ENCODE results near the gene EFNA4. TPM values are rescaled to one million over a fixed set of nuclear protein-coding genes. Genes with fewer than 3 reads are reported as not detected.
A peak's percentile ranks its signal among the peaks of the same experiment; 100 is the strongest.

Gene EFNA4
- polyA plus RNA-seq, 2 of the 4 experiments (the other 2 are of a cell fraction), result 3.1 to 8.7 TPM

GRCh38 chr1:155023627-155024026 lies 39.9 kb upstream of the EFNA4 start:
- Histone ChIP-seq H3K4me2 (no peak overlapping the region), H3K9me3 (no peaks in the 10 kb centered on the region), H3K4me1 (peaks cover 72% of the 10 kb centered on the region), H3K27ac (peak overlapping the region; percentile 71 to 75; a peak in 3 of 6 replicates), H3K4me3 (no peak overlapping the region)
- DNase-seq (ENCODE audit: low read depth in 1 of 2, low spot score in 1 of 2), result no peak
- peak; percentile 7 for FAIRE-seq
- ChIA-PET CTCF (interaction anchor here (0.9 to 1.3 kb wide), 2 partner anchors 120 to 464 kb away, joined by 3 to 4 read pairs; no protein-coding TSS in a partner anchor), POLR2A (interaction anchor here (1.5 kb wide), 1 partner anchor 27 kb away, joined by 5 read pairs; the partner anchor contains the start of gene ADAM15)
- TF ChIP-seq MAFK (IDR thresholded peaks at IDR 0.05; ENCODE audit: partially characterized antibody) (no peak), FOSB (CRISPR knock-in tag; IDR thresholded peaks at IDR 0.05) (no peak), FOXS1 (CRISPR knock-in tag; IDR thresholded peaks at IDR 0.05) (no peak), ELK1 (IDR thresholded peaks at IDR 0.05; ENCODE audit: low read depth, low read length) (no peak), ZFP36 (IDR thresholded peaks at IDR 0.05; ENCODE audit: borderline replicate concordance, partially characterized antibody) (no peak), ZSCAN20 (CRISPR knock-in tag; IDR thresholded peaks at IDR 0.05) (no peak), NPAS2 (CRISPR knock-in tag; IDR thresholded peaks at IDR 0.05; ENCODE audit: borderline replicate concordance) (no peak), JUNB (IDR thresholded peaks at IDR 0.05) (no peak), HES2 (IDR thresholded peaks at IDR 0.05) (no peak), RAD21 (conservative IDR thresholded peaks at IDR 0.05 in 1 of 2, IDR thresholded peaks at IDR 0.05 in 1 of 2) (no peak), MAZ (IDR thresholded peaks at IDR 0.05; ENCODE audit: borderline replicate concordance, low read depth, low read length) (no peak), EHMT2 (IDR thresholded peaks at IDR 0.05; ENCODE audit: low read depth) (no peak), PHF8 (IDR thresholded peaks at IDR 0.05; ENCODE audit: borderline replicate concordance, low read depth) (no peak), POLR2AphosphoS2 (conservative IDR thresholded peaks at IDR 0.05; ENCODE audit: low read length) (no peak), EP300 (IDR thresholded peaks at IDR 0.05) (no peak), CHD2 (IDR thresholded peaks at IDR 0.05; ENCODE audit: low read length, partially characterized antibody) (no peak)
- TF ChIP-seq, protein P1, sequence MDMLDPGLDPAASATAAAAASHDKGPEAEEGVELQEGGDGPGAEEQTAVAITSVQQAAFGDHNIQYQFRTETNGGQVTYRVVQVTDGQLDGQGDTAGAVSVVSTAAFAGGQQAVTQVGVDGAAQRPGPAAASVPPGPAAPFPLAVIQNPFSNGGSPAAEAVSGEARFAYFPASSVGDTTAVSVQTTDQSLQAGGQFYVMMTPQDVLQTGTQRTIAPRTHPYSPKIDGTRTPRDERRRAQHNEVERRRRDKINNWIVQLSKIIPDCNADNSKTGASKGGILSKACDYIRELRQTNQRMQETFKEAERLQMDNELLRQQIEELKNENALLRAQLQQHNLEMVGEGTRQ (IDR thresholded peaks at IDR 0.05), result no peak
- ATAC-seq, result peak in 1 of 2 experiments; percentile 5; a peak in 1 of 6 replicates
- WGBS (ENCODE audit: missing lambda C conversion rate), result 81% methylated on average over 5 of the region's 5 CpGs

DNA sequence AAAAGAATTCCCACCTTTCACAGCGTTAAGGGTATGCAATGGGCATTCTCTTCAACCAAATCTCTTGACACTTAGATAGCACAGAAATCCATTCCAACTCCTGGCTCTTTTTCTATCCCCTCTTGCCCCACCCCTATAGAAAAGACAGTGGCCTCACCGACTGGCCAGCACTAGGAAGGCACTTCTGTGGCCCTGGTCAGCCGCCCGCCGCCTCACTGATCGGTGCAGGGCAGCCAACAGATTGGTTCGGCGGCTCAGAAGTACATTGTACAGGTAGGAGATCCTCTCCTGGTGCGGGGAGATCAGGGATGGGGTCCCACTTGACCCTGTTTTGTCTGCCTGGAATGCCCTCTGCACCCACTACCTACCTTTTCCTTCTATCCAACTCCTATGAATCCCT lies 39.2 kb upstream of the EFNA4 start:
- FAIRE-seq, result no peak
- no peak for DNase-seq (ENCODE audit: low read depth in 1 of 2, low spot score in 1 of 2)
- peaks cover 66% of the 10 kb centered on the region for H3K4me1 ChIP-seq
- H3K4me3 ChIP-seq, result no peak overlapping the region
- ChIA-PET CTCF (interaction anchor here (0.9 to 1.0 kb wide), 2 partner anchors 120 to 359 kb away, joined by 3 to 4 read pairs; no protein-coding TSS in a partner anchor), POLR2A (no interaction called here)
- no peaks in the 10 kb centered on the region for H3K9me3 ChIP-seq
- H3K27ac ChIP-seq, result peak overlapping the region; percentile 75 to 83
- TF ChIP-seq, protein P1 (IDR thresholded peaks at IDR 0.05), result no peak
- no peak for TF ChIP-seq HOXA7 (CRISPR knock-in tag; IDR thresholded peaks at IDR 0.05)
- no peak for TF ChIP-seq JUN (IDR thresholded peaks at IDR 0.05)
- TF ChIP-seq GATA3 (IDR thresholded peaks at IDR 0.05; ENCODE audit: borderline replicate concordance), result no peak
- no peak for TF ChIP-seq RAD21 (conservative IDR thresholded peaks at IDR 0.05 in 1 of 2, IDR thresholded peaks at IDR 0.05 in 1 of 2)
- TF ChIP-seq ZFP36 (IDR thresholded peaks at IDR 0.05; ENCODE audit: borderline replicate concordance, partially characterized antibody), result no peak
- no peak for TF ChIP-seq MYC (IDR thresholded peaks at IDR 0.05; ENCODE audit: borderline replicate concordance, low read length)
- peak overlapping the region; percentile 64 for H3K4me2 ChIP-seq
- 98% methylated on average over 7 of the region's 9 CpGs for WGBS (ENCODE audit: missing lambda C conversion rate)
- ATAC-seq, result no peak

Data from A549 (cell line).